Activated T-cell treated with anti-CD3 and anti-CD28 coated beads for 1 hour (primary cell): ENCODE measurements around the gene KCNMB2.

Experiments
- DNase-seq: peaks from one replicate; pipeline ENCODE4 v3.0.0-alpha.2; 2020; ENCODE audit warnings: low read depth

The KCNMB2 gene

DNA sequence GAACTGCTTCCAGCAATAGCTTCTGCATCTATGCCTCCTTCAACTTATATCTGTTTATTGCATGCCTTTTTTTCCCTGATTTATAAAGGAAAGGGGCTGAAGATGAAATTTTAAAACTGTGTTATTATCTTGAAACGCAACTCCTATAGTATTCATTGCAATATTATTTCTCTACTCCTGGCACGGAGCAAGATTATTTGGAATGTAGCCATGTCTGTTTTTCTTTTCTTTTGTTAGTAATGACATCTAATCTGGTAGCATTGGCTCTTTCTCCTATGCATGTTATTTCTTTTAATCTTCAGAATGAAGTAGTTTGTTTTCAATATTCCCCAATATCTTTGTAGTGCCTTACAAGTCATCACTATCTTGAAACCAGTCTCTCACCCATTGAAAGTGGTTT is 33.6 kb downstream of the KCNMB2 start:
- DNase-seq: no peak

DNA sequence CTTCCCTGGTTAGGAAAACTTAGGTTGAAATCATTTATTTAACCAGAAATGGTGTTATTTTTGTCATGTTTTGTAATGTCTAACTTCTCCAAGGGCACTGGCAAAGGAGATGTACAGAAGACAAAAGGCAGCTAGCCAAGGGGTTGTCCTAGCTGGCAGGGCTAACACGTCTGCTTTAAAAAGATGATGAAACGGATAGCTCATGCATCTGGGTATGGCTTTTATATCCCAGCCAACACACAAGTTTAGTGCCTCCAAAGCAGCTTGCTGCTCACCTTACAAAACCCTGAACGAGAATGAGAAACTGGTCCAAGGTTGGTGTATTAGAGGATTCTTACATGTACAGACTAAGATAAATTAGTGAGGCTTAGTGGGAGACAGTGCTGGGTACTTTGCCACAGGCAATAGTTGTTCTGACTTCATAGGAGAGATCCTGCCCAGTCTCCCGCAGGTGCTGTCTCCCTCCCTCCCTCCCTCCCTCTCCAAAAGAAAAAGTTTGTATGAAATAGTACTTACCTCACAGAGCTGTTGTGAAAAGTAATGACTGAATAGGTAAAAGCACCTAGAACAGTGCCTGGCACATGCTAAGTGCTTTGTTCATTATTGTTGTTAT is 47.8 kb downstream of the KCNMB2 start:
- no peak for DNase-seq

DNA sequence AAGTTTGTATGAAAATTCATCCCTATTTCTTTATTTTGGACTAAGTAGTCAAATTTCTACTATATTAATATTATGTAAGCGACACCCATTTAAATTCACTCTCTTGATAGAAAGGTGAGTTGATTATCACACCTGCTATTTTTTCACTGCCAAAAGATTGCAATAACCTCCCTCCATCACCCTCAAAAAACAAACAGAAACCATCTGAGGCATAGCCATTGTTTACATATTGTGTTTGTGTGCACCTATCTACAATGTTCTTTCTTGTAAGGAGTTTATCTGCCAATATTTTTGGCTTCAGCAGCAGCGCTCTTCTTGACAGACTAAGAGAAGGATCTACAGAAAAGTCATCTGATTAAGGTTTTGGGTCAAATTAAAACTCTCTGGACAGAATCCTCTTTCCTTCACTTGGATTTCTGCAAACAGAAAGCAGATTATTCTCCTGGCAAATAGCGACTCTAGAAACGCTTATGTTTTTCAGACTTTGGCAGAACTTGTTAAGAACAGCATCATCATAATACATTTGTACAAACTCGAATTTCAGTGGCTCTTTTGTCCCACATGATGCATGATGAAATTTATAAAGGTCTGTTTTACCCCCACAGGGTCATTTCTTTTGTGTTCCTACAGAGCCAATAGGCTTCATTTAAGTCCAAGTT is 48.6 kb downstream of the KCNMB2 start:
- DNase-seq: no peak

DNA sequence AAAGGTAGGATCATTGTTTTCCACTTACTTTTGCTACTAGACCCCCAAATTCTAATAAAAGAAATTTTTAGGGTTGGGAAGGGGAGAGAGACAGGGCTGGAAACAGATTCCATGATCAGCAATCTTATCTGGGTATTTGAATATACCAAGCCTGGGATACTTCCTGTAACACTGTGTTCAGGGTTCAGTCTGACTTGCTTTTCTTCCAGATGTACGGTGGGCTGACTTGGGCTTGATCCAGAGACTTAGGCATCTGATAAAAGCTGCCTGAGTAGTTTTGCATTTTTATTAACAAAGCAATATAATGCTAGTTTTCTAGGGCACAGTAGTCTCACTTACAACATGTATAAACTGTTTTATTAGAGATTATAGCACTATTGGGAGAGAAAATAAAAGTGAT is 49.2 kb downstream of the KCNMB2 start:
- DNase-seq: no peak

DNA sequence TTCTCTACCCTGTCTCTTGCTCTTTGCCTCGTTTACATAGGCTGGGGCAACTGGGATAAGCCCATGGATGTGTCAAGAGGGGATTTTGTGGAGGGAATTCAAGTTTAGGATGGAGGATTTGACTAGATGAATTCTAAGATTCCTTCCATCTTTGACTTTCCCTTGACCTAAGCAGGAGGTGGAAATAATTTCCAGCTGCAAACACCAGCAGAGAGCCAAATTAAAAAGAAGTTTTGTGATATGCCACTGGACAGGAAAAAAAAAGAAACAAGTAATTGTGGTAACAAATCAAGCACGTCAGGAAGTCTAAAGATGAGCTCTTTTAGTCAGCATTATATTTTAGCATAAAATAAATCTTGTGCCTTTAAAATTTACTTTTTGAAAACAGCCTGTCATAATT is 49.8 kb downstream of the KCNMB2 start:
- no peak for DNase-seq

GRCh38 chr3:178588628-178589027 is 52.4 kb downstream of the KCNMB2 start:
- no peak for DNase-seq

DNA sequence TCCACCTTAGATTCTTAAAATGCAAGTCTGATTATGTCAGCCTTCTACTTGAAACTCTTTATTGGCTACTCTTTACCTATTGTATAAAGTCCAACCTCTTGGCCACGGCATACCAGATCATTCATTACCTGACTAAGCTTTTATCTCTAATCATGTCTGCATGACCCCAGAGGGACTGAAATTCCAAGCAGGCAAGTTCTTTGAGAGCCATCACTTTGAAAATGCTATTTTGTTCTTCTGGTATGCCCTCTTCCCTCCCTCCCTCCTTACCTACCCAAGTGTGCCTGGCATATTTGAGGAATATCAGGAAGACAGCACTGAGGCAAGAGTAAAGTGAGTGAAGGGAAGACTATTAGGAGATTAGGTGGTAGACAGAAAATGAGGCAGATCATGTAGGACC is 57.5 kb downstream of the KCNMB2 start:
- no peak for DNase-seq

- DNase-seq: no peak
Observed at GRCh38 chr3:178597371-178597770, 61.1 kb downstream of the KCNMB2 start.

DNA sequence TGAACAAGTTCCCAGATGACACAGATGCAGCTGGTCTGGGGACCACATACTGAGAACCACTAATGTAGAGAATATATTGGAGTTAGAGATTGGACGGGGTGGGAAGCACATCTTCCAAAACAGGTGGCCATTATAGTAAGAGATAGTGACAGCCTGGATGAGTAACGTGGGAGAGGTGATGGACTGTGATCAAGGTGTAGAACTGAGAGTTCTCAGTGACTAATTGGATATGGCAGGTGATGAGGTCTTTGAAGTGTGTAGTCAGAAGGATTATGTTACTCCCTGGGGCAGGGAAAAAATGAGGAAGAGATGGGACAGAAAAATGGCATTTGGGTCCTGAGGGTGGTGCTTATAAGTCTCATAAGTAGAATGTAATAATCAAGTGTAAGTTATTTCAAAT is 66.6 kb downstream of the KCNMB2 start:
- no peak for DNase-seq

GRCh38 chr3:178603735-178604134 is 67.5 kb downstream of the KCNMB2 start:
- no peak for DNase-seq

DNA sequence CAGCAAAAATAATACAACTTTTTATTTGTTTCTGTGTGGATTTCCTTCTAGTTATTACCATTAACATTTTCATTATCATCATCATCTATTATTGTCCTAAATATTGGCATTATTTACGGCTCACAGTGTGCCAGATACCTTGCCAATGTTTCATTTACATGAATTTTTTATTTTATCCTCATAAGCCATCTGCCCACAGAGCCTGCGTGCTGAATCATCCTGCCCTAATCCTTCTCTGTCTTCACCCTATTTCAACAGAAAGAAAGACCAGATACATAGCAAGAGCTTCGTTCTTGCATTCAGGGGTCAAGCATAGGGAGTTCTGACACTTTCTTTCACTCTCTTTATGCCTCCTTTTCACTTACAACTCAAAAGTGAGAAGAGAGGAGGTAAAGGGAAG is 82.0 kb downstream of the KCNMB2 start:
- DNase-seq: no peak

DNA sequence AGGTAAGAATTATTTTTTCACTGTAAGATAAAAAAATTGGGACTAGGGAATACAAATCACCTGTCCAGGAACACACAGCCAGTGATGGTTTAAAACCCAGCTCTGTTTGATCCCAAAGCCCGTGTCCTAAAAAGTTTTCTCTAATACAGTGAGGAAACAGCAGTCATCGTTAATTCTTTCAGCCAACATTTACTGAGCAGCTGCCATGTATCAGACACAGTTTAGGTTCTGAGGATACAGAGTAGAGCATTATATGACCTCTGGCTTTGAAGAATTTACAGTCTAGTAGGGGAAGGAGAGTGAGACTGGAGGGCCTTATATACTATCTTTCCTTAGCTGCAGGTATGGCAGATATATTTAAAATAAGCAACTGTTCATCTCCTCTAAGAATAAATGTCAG is 82.7 kb downstream of the KCNMB2 start:
- no peak for DNase-seq

DNA sequence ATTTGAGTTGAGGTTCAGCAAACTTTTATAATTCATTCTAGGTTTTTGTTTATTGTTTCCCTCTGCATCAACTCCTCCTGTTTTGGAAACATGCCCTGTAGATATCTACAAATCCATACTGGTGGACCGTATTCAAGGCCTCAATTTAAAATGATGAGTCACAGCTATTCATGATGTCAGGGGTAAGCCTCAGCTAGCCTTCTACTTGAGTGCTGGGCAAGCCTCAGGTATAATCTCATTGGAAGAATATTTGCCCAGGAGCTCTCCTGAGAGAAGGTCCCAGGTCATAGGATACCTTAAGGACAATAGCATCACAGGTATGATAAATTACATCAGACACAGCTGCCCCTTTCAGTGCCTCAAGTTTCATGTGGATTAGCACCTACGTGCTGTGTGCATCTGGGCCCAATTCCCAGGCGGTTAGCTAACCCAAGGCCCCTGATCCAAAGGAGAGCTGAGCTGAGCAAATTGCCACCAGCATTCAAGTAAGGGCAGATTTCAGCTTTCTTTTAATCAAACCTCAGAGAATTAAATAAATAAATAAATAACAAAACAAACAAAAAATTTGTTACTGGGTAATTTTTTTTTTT is 87.5 kb downstream of the KCNMB2 start:
- no peak for DNase-seq

- DNase-seq: no peak
Observed at GRCh38 chr3:178624276-178624675, 88.0 kb downstream of the KCNMB2 start.

- DNase-seq: no peak
Observed at GRCh38 chr3:178625053-178625600, 88.9 kb downstream of the KCNMB2 start.

GRCh38 chr3:178628037-178628436 is 91.8 kb downstream of the KCNMB2 start:
- no peak for DNase-seq

GRCh38 chr3:178629430-178630178 is 93.4 kb downstream of the KCNMB2 start:
- DNase-seq: no peak

DNA sequence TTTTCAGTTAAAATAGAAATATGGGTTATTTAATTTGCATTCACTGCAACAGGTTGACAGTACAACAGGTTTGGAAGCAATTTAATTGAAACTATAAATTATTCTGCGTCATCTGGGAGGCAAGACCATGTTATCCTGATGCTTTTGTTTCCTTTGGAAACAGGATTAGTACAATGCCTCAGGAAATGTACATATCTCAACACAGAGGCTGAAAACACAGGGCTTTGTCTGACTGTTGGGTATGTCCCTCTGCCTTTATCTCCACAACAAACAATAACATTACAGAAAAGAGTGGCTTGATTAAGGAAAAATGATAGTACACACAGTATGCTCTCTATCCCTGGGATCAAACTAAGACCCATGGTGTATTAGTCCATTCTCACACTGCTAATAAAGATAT is 95.7 kb downstream of the KCNMB2 start:
- no peak for DNase-seq

DNA sequence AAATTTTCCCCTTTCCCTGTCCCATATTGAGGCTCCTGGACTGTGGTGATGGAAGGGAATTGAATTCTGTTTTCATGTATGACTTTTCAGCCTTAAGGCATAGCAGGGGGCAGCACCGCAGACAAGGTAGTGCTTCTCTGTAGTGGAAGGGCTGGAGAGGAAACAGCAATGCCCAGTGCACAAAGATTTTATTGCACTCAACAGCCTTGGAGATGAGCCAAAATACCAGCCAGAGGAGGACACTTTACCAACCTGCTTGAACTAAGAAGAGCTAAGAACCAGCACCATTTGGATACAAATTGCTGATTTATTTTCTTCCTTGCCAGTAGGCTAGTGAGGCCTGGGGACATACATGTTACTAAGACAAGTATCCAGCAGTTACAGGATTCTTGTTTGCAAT is 98.7 kb downstream of the KCNMB2 start:
- DNase-seq: no peak

DNA sequence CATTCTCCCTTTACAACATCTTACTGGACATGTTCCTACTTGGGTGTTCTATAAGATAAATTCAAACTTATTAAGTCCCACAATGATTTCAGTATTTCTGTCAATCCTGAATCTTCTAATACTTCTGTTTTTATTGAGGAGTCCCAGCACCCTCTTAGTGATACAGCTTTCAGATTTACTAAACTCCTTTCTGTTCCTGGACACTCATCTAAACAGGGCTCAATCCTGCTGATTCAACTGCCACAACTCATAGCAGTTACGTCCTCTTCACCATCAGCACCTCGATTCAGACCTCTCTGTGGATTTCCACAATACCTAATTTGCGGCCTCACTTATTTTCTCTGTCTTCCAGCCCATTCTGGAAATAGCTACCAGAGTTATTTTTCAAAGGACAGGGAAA is 101.6 kb downstream of the KCNMB2 start:
- no peak for DNase-seq

DNA sequence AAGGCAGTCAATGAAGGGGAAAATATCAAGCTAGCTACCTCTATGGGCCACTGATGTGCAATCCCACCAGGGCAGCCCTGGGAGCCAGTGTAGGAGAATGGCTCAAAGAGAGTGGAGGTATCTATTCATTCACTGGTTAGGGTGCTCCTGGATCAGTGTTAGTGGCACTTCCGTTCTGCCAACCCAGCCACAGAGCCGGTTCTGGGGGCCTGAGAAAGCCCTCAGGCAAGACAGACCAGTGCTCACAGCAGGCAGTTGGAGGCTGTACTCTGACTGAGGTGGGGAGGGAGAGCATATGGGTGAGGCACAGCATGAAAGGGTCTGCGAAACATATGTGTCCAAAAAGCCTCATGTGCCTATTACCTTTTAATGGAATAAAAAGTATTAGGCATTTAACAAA is 109.3 kb downstream of the KCNMB2 start:
- no peak for DNase-seq

GRCh38 chr3:178646186-178646862 is 110.1 kb downstream of the KCNMB2 start:
- DNase-seq: no peak
